Cerebellar nuclear complex (tissue), 1 donor: ENCODE measurements around the gene COX7A2L.
A peak's percentile ranks its signal among the peaks of the same experiment; 100 is the strongest.
"Not testable (repeated sequence)": the region's sequence is repeated elsewhere in the genome, so short reads cannot be mapped to it uniquely, and the experiment has no call there.

Experiments used
- DNase-seq, 2 experiments: peaks; one replicate each; lab custom pipeline; 2025; lab: John Stamatoyannopoulos, UW

Gene COX7A2L

GRCh38 chr2:42339191-42339912 is 21.7 kb downstream of the COX7A2L start:
- no peak for DNase-seq

GRCh38 chr2:42338567-42339190 is 22.3 kb downstream of the COX7A2L start:
- DNase-seq, result peak in 1 of 2 experiments; percentile 39

GRCh38 chr2:42337846-42338566 is 23.0 kb downstream of the COX7A2L start:
- DNase-seq, result no peak

- no peak for DNase-seq
Observed at GRCh38 chr2:42337356-42337820, 23.6 kb downstream of the COX7A2L start.

- DNase-seq, result no peak
Observed at GRCh38 chr2:42336361-42336965, 24.6 kb downstream of the COX7A2L start.

GRCh38 chr2:42335514-42336104 is 25.4 kb downstream of the COX7A2L start:
- no peak for DNase-seq

GRCh38 chr2:42334865-42335264 is 26.2 kb downstream of the COX7A2L start:
- not testable (repeated sequence) for DNase-seq

- no peak for DNase-seq
Observed at GRCh38 chr2:42334220-42334619, 26.8 kb downstream of the COX7A2L start.

GRCh38 chr2:42333579-42333978 is 27.4 kb downstream of the COX7A2L start:
- no peak for DNase-seq

- no peak for DNase-seq
Observed at GRCh38 chr2:42332575-42332974, 28.4 kb downstream of the COX7A2L start.

- no peak for DNase-seq
Observed at GRCh38 chr2:42331569-42332284, 29.3 kb downstream of the COX7A2L start.

- DNase-seq, result no peak
Observed at GRCh38 chr2:42329736-42330135, 31.3 kb downstream of the COX7A2L start.

- DNase-seq, result no peak
Observed at GRCh38 chr2:42328923-42329322, 32.1 kb downstream of the COX7A2L start.

GRCh38 chr2:42328148-42328833 is 32.7 kb downstream of the COX7A2L start:
- DNase-seq, result no peak

GRCh38 chr2:42327125-42327524 is 33.9 kb downstream of the COX7A2L start:
- no peak for DNase-seq

GRCh38 chr2:42325609-42326008 is 35.4 kb downstream of the COX7A2L start:
- no peak for DNase-seq

GRCh38 chr2:42324949-42325348 is 36.1 kb downstream of the COX7A2L start:
- DNase-seq, result no peak

GRCh38 chr2:42324244-42324643 is 36.8 kb downstream of the COX7A2L start:
- no peak for DNase-seq

- no peak for DNase-seq
Observed at GRCh38 chr2:42321452-42322064, 39.5 kb downstream of the COX7A2L start.

GRCh38 chr2:42319265-42319664 is 41.8 kb downstream of the COX7A2L start:
- DNase-seq, result no peak
